GM12878 (cell line): ENCODE measurements around the gene ARFIP1. TPM values are rescaled to one million over a fixed set of nuclear protein-coding genes. Genes with fewer than 3 reads are reported as not detected.

Experiments used
- ATAC-seq: fragments of 200-7000 bp; cut with Tn5 transposase; 3 replicates; pipeline ENCODE4 v1.9.1; 2020; ENCODE audit warnings: mild to moderate bottlenecking, moderate library complexity
- BruUV-seq: library from RNA; stranded (reverse); fragments of 400-500 nt; replicated peaks from 2 replicates; lab custom pipeline; 2021; lab: Mats Ljungman, UMichigan
- CTCF ChIA-PET: fragments of 300-600 bp; sonication (Branson Sonifier 250); formaldehyde crosslinking; extraction: SDS; loops from one replicate; lab custom pipeline; 2021; ENCODE audit warnings: inconsistent platforms; lab: Yijun Ruan, JAX
- POLR2A ChIA-PET: fragments of 350-600 bp; formaldehyde crosslinking; extraction: SDS; loops from one replicate; lab custom pipeline; 2021; ENCODE audit warnings: inconsistent platforms; lab: Charles Lee
- RAD21 ChIA-PET: fragments of 300-600 bp; sonication (Branson Sonifier 250); formaldehyde crosslinking; loops from one replicate; lab custom pipeline; 2023; ENCODE audit warnings: antibody characterized with exemption; ENCODE audit not compliant: unreplicated experiment; lab: Charles Lee
- SMC1A ChIA-PET: fragments of 300-600 bp; sonication (Branson Sonifier 250); formaldehyde crosslinking; loops from one replicate; lab custom pipeline; 2023; ENCODE audit not compliant: unreplicated experiment, uncharacterized antibody; lab: Charles Lee
- DNase-seq: peaks from one replicate; pipeline ENCODE4 v3.0.0-alpha.2; 2011; ENCODE audit warnings: low read depth, low spot score
- FAIRE-seq: peaks from 3 replicates; lab custom pipeline; 2011; peaks lifted over from hg19 to GRCh38; lab: Jason Lieb, UNC
- H2AFZ ChIP-seq: 2 replicates; pipeline ENCODE4 v1.6.0; 2011; ENCODE audit warnings: low read depth, low read length, control low read depth; ENCODE audit not compliant: control insufficient read depth
- H3K27ac ChIP-seq: 2 replicates; pipeline ENCODE4 v1.5.1; 2011; ENCODE audit warnings: control low read depth; ENCODE audit not compliant: control insufficient read depth, insufficient read depth
- H3K27me3 ChIP-seq, 2 experiments: replicated peaks in 1 of 2; 2 replicates each; pipeline versions ENCODE4 v1.6.0 to v1.6.1; 2011; ENCODE audit warnings: low read length in 1 of 2; ENCODE audit not compliant: control insufficient read depth in 2 of 2, insufficient read depth in 2 of 2
- H3K36me3 ChIP-seq, 2 experiments: 2 replicates each; pipeline ENCODE4 v1.5.1; 2011; ENCODE audit warnings: low read length in 1 of 2; ENCODE audit not compliant: control insufficient read depth in 2 of 2, insufficient read depth in 2 of 2
- H3K4me1 ChIP-seq: 2 replicates; pipeline ENCODE4 v1.6.1; 2011; ENCODE audit warnings: mild to moderate bottlenecking, low read length, moderate library complexity, mixed read lengths; ENCODE audit not compliant: control insufficient read depth, insufficient read depth
- H3K4me2 ChIP-seq: 2 replicates; pipeline ENCODE4 v1.6.0; 2011; ENCODE audit warnings: control low read depth; ENCODE audit not compliant: control insufficient read depth, insufficient read depth
- H3K4me3 ChIP-seq: fragments of 200-600 bp; sonication (generic); 2 replicates; pipeline ENCODE4 v1.5.1; 2016
- H3K79me2 ChIP-seq: 2 replicates; pipeline ENCODE4 v1.6.0; 2011; ENCODE audit warnings: low read length; ENCODE audit not compliant: control insufficient read depth, insufficient read depth
- H3K9ac ChIP-seq: 2 replicates; pipeline ENCODE4 v1.8.0; 2011; ENCODE audit warnings: low read length, control low read depth, mixed read lengths; ENCODE audit not compliant: control insufficient read depth, insufficient read depth
- H3K9me3 ChIP-seq: replicated peaks from 3 replicates; pipeline ENCODE4 v1.5.1; 2011; ENCODE audit warnings: mild to moderate bottlenecking, low read length; ENCODE audit not compliant: control insufficient read depth, insufficient read depth
- H4K20me1 ChIP-seq: 2 replicates; pipeline ENCODE4 v1.6.0; 2011; ENCODE audit not compliant: control insufficient read depth, insufficient read depth
- CBX5 ChIP-seq: sonication (generic); IDR thresholded peaks from 2 replicates; pipeline ENCODE4 v1.6.1; 2016; ENCODE audit warnings: low read depth, moderate library complexity, mild to moderate bottlenecking, inconsistent platforms
- EGR1 ChIP-seq, 2 experiments: IDR thresholded peaks; 1 replicate in 1 of 2; 2 replicates in 1 of 2; pipeline ENCODE4 v1.6.1; 2011 to 2012; ENCODE audit warnings: low read depth in 2 of 2, low read length in 2 of 2, borderline replicate concordance in 1 of 2, mild to moderate bottlenecking in 1 of 2, moderate library complexity in 1 of 2
- HDGF ChIP-seq: fragments of 450-650 bp; IDR thresholded peaks from 2 replicates; pipeline ENCODE4 v1.6.1; 2016; ENCODE audit warnings: antibody characterized with exemption
- KLF5 ChIP-seq: fragments of 450-650 bp; IDR thresholded peaks from 2 replicates; pipeline ENCODE4 v1.6.1; 2014; ENCODE audit warnings: mild to moderate bottlenecking; ENCODE audit not compliant: partially characterized antibody
- NR2C1 ChIP-seq: fragments of 450-650 bp; IDR thresholded peaks from 2 replicates; pipeline ENCODE4 v1.6.1; 2017; ENCODE audit warnings: antibody characterized with exemption, mild to moderate bottlenecking, moderate library complexity
- PAX5 ChIP-seq: IDR thresholded peaks from 2 replicates; pipeline ENCODE4 v1.6.1; 2011; ENCODE audit warnings: low read depth, low read length, borderline replicate concordance
- PAX8 ChIP-seq: fragments of 450-650 bp; IDR thresholded peaks from 2 replicates; pipeline ENCODE4 v1.6.1; 2017; ENCODE audit warnings: mild to moderate bottlenecking, moderate library complexity
- STAT1 ChIP-seq: fragments of 450-650 bp; conservative IDR thresholded peaks from 2 replicates; pipeline ENCODE4 v1.6.1; 2014; ENCODE audit warnings: antibody characterized with exemption, mild to moderate bottlenecking
- WGBS: methylation state at CpG from one replicate; pipeline ENCODE4 v1.1.6; 2016; ENCODE audit warnings: low lambda C conversion rate; ENCODE audit not compliant: insufficient replicate concordance, insufficient coverage; ENCODE audit errors: missing lambda C conversion rate; 5-methylcytosine and 5-hydroxymethylcytosine counted together
- in situ Hi-C: fragments of 300-500 bp; cut with MboI; formaldehyde crosslinking; loops from 9 replicates; pipeline ENCODE4 v1.14.3; 2018; ENCODE audit warnings: mixed read lengths
- intact Hi-C: fragments of 100-400 bp; cut with micrococcal nuclease; formaldehyde crosslinking; loops from one replicate; pipeline ENCODE4 v1.14.2; 2022; ENCODE audit not compliant: unreplicated experiment
- polyA plus RNA-seq, 11 experiments: library from polyadenylated mRNA; depleted of rRNA in 4 of 11; unstranded in 6 of 11; stranded (reverse) in 5 of 11; fragments of >200 nt; fragmentation: Nextera tagmentation in 4 of 11; fragmentation: Illumina TruSeq in 1 of 11; extraction: Ambion mirVana in 4 of 11; extraction: Trizol in 1 of 11; gene quantifications; 1 replicate in 1 of 11; 2 replicates in 10 of 11; pipeline versions ENCODE4 v1.2.1 to v1.2.3, GENCODE V29; 2011 to 2016; ENCODE audit warnings: inconsistent platforms in 2 of 11, missing spikeins in 2 of 11, low read depth in 1 of 11
- total RNA-seq, 4 experiments: library from RNA; depleted of rRNA in 3 of 4; stranded (reverse); fragments of >200 nt in 3 of 4; fragmentation: Illumina TruSeq in 1 of 4; extraction: Trizol in 1 of 4; gene quantifications; 2 replicates each; pipeline versions ENCODE4 v1.2.1 to v1.2.3, GENCODE V29; 2013 to 2021
- TF ChIP-seq, protein P1 (sequence below): IDR thresholded peaks from 2 replicates; pipeline ENCODE4 v1.6.1; 2012; ENCODE audit warnings: low read depth, low read length, improper control_type of control experiment
- TF ChIP-seq, protein P2 (sequence below): fragments of 450-650 bp; formaldehyde crosslinking; IDR thresholded peaks from 2 replicates; pipeline ENCODE4 v1.4.0; 2022; ENCODE audit warnings: mild to moderate bottlenecking, moderate library complexity

ARFIP1 gene
- total and polyA plus RNA-seq, 10 of the 15 experiments (the other 5 are each of a cell fraction or from before 2014, with no cell fraction given), result 9.5 to 21.7 (median 15.4) TPM

DNA sequence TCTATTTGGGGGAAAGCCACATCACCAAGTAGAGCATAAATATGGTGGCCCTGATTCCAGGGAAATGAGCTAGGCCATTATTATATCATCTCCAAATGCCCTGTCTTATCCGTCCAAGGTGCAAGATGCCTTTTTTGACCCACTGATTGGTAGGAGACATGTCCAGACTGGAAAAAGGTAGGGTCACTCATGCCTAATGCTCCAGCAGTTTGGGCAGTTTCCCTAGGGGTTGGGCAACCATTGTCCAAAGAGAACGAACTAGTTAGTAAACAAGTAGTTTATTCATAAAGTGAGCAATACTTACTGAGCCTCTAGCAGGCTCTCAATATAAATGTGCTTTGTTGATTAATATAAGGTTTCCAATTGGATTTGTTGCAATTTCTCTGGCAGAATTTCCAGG lies 162.6 kb downstream of the ARFIP1 start:
- ChIA-PET RAD21 (no interaction called here), SMC1A (no interaction called here), POLR2A (no interaction called here), CTCF (no interaction called here)
- no peak for DNase-seq
- WGBS, result 70% methylated on average over 2 of the region's 2 CpGs
- FAIRE-seq, result no peak
- ATAC-seq, result no peak
- intact Hi-C loops, result no loop called here
- Histone ChIP-seq H3K4me1 (peaks cover 5% of the 10 kb centered on the region), H3K36me3 (no peaks in the 10 kb centered on the region), H3K79me2 (no peaks in the 10 kb centered on the region), H3K27ac (no peak overlapping the region), H4K20me1 (0 out of 2 replicates have a peak, but pooled peaks cover 3% of the 10 kb centered on the region), H3K9ac (no peak overlapping the region), H3K27me3 (peaks cover 1 to 9% of the 10 kb centered on the region in 2 experiments; a peak in 3 of 4 replicates), H3K4me2 (no peak overlapping the region), H2AFZ (no peak overlapping the region), H3K9me3 (no peaks in the 10 kb centered on the region), H3K4me3 (no peak overlapping the region)
- in situ Hi-C loops, result no loop called here
- no TSS peak for BruUV-seq
- TF ChIP-seq PAX5, result no peak
- TF ChIP-seq KLF5, result no peak
- TF ChIP-seq NR2C1, result no peak
- no peak for TF ChIP-seq CBX5
- TF ChIP-seq PAX8, result no peak
- no peak for TF ChIP-seq HDGF

DNA sequence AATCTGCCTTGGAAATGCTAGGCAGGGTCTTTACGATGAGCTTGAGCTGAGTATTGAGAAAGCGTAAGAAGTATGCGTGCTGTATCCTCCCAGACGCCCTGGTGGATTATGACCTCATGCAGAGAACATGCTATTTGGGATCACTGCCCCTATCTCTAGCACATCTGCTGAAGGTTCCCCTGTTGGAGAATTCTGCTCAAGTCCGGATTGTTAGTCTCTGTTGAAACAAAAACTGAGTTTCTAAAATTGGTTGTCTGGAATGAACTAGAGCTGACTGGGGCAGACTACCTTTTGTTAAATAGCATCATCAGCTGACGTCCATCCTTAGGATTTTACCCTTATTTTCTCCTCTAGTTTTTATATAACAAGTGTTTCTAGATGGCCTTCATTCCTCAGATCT lies 163.9 kb downstream of the ARFIP1 start:
- peaks cover 1 to 3% of the 10 kb centered on the region in 2 experiments; a peak in 3 of 4 replicates for H3K27me3 ChIP-seq
- 61% methylated on average over 6 of the region's 6 CpGs for WGBS
- ATAC-seq, result no peak
- in situ Hi-C loops, result no loop called here
- H4K20me1 ChIP-seq, result 0 out of 2 replicates have a peak, but pooled peaks cover 3% of the 10 kb centered on the region
- no peaks in the 10 kb centered on the region for H3K79me2 ChIP-seq
- FAIRE-seq, result no peak
- ChIA-PET RAD21 (interaction anchor here (1.0 kb wide), 1 partner anchor 91 kb away, joined by 3 read pairs; no protein-coding TSS in a partner anchor), SMC1A (interaction anchor here (0.9 to 2.5 kb wide), 3 partner anchors 11 to 221 kb away, joined by 3 to 9 read pairs (median 3); no protein-coding TSS in a partner anchor), POLR2A (interaction anchor here (0.6 kb wide), 1 partner anchor 138 kb away, joined by 3 read pairs; no protein-coding TSS in a partner anchor), CTCF (no interaction called here)
- no peaks in the 10 kb centered on the region for H3K9me3 ChIP-seq
- DNase-seq, result no peak
- no peak overlapping the region for H2AFZ ChIP-seq
- no peaks in the 10 kb centered on the region for H3K4me1 ChIP-seq
- no peaks in the 10 kb centered on the region for H3K36me3 ChIP-seq
- H3K27ac ChIP-seq, result no peak overlapping the region
- no TSS peak for BruUV-seq
- intact Hi-C loops, result no loop called here
- H3K9ac ChIP-seq, result no peak overlapping the region
- H3K4me3 ChIP-seq, result no peak overlapping the region
- H3K4me2 ChIP-seq, result no peak overlapping the region
- TF ChIP-seq, protein P1, sequence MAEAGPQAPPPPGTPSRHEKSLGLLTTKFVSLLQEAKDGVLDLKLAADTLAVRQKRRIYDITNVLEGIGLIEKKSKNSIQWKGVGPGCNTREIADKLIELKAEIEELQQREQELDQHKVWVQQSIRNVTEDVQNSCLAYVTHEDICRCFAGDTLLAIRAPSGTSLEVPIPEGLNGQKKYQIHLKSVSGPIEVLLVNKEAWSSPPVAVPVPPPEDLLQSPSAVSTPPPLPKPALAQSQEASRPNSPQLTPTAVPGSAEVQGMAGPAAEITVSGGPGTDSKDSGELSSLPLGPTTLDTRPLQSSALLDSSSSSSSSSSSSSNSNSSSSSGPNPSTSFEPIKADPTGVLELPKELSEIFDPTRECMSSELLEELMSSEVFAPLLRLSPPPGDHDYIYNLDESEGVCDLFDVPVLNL, result no peak
- TF ChIP-seq EGR1 (IDR thresholded peaks at IDR 0.05; ENCODE audit: borderline replicate concordance in 1 of 2, low read depth in 2 of 2, low read length in 2 of 2), result no peak
- no peak for TF ChIP-seq STAT1
- TF ChIP-seq, protein P2, sequence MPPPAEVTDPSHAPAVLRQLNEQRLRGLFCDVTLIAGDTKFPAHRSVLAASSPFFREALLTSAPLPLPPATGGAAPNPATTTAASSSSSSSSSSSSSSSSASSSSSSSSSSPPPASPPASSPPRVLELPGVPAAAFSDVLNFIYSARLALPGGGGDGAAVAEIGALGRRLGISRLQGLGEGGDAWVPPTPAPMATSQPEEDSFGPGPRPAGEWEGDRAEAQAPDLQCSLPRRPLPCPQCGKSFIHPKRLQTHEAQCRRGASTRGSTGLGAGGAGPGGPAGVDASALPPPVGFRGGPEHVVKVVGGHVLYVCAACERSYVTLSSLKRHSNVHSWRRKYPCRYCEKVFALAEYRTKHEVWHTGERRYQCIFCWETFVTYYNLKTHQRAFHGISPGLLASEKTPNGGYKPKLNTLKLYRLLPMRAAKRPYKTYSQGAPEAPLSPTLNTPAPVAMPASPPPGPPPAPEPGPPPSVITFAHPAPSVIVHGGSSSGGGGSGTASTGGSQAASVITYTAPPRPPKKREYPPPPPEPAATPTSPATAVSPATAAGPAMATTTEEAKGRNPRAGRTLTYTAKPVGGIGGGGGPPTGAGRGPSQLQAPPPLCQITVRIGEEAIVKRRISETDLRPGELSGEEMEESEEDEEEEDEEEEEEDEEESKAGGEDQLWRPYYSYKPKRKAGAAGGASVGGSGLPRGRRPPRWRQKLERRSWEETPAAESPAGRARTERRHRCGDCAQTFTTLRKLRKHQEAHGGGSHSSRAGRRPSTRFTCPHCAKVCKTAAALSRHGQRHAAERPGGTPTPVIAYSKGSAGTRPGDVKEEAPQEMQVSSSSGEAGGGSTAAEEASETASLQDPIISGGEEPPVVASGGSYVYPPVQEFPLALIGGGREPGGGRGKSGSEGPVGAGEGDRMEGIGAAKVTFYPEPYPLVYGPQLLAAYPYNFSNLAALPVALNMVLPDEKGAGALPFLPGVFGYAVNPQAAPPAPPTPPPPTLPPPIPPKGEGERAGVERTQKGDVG, result no peak
